H1 (cell line): ENCODE data around the gene RAB31. TPM values are rescaled to one million over a fixed set of nuclear protein-coding genes. Genes with fewer than 3 reads are reported as not detected.

Experiments used
- CTCF ChIA-PET: fragments of 300-600 bp; sonication (Branson Sonifier 250); formaldehyde crosslinking; loops from one replicate; lab custom pipeline; 2021; ENCODE audit not compliant: partially characterized antibody; lab: Charles Lee
- POLR2A ChIA-PET: fragments of 300-600 bp; sonication (Branson Sonifier 250); formaldehyde crosslinking; loops from one replicate; lab custom pipeline; 2021; ENCODE audit warnings: inconsistent platforms; ENCODE audit not compliant: partially characterized antibody; lab: Charles Lee
- DNase-seq, 2 experiments: peaks; one replicate each; pipeline versions ENCODE4 v3.0.0 to v3.0.0-alpha.2; 2010 to 2022; ENCODE audit warnings: low spot score in 2 of 2, low read depth in 1 of 2, mixed read lengths in 1 of 2
- FAIRE-seq: peaks from 2 replicates; lab custom pipeline; 2011; peaks lifted over from hg19 to GRCh38; lab: Jason Lieb, UNC
- H2AFZ ChIP-seq: 2 replicates; pipeline ENCODE4 v1.8.1; 2012; ENCODE audit warnings: low read length, inconsistent platforms
- H2AK5ac ChIP-seq: 2 replicates; pipeline ENCODE4 v1.6.1; 2013; ENCODE audit warnings: low read depth, low read length
- H2BK120ac ChIP-seq: replicated peaks from 2 replicates; pipeline ENCODE3; 2013; ENCODE audit warnings: low read depth, low read length, inconsistent platforms
- H2BK12ac ChIP-seq: 2 replicates; pipeline ENCODE4 v1.6.1; 2013; ENCODE audit warnings: low read depth, low read length
- H2BK15ac ChIP-seq: 2 replicates; pipeline ENCODE4 v1.6.1; 2013; ENCODE audit warnings: low read length
- H2BK20ac ChIP-seq: 2 replicates; pipeline ENCODE4 v1.6.1; 2013; ENCODE audit warnings: low read length
- H2BK5ac ChIP-seq: 2 replicates; pipeline ENCODE4 v1.6.1; 2013; ENCODE audit warnings: low read depth, low read length
- H3K14ac ChIP-seq: 2 replicates; pipeline ENCODE4 v1.6.1; 2013; ENCODE audit warnings: inconsistent platforms; ENCODE audit not compliant: insufficient read length
- H3K18ac ChIP-seq: 2 replicates; pipeline ENCODE4 v1.6.1; 2013; ENCODE audit warnings: low read length; ENCODE audit errors: extremely low read depth
- H3K23ac ChIP-seq: 2 replicates; pipeline ENCODE4 v1.6.1; 2013; ENCODE audit warnings: inconsistent platforms; ENCODE audit not compliant: insufficient read length
- H3K23me2 ChIP-seq: 2 replicates; pipeline ENCODE4 v1.6.1; 2013; ENCODE audit warnings: low read depth, low read length
- H3K27ac ChIP-seq: 2 replicates; pipeline ENCODE4 v1.6.1; 2011; ENCODE audit warnings: low read depth, low read length, inconsistent platforms
- H3K27me3 ChIP-seq, 4 experiments: replicated peaks in 1 of 4; 1 replicate in 1 of 4; 2 replicates in 3 of 4; pipeline versions ENCODE4 v1.6.1 to v1.8.1; 2011 to 2013; ENCODE audit warnings: low read length in 3 of 4, mild to moderate bottlenecking in 3 of 4, inconsistent platforms in 2 of 4, mixed read lengths in 2 of 4, moderate library complexity in 1 of 4; ENCODE audit not compliant: control insufficient read depth in 3 of 4, insufficient read depth in 3 of 4; ENCODE audit errors: extremely low read depth in 1 of 4
- H3K36me3 ChIP-seq, 4 experiments: 2 replicates each; pipeline versions ENCODE4 v1.6.1 to v1.8.1; 2011 to 2013; ENCODE audit warnings: mild to moderate bottlenecking in 4 of 4, low read length in 3 of 4, moderate library complexity in 2 of 4, control low read depth in 1 of 4, inconsistent platforms in 1 of 4; ENCODE audit not compliant: insufficient read depth in 4 of 4, control insufficient read depth in 2 of 4
- H3K4ac ChIP-seq: replicated peaks from 2 replicates; pipeline ENCODE3; 2013; ENCODE audit warnings: low read length, low read depth, mixed read lengths, inconsistent platforms; ENCODE audit not compliant: insufficient read length
- H3K4me1 ChIP-seq, 4 experiments: replicated peaks in 1 of 4; 1 replicate in 1 of 4; 2 replicates in 3 of 4; pipeline versions ENCODE4 v1.6.1 to v1.8.1; 2011 to 2013; ENCODE audit warnings: low read length in 3 of 4, inconsistent platforms in 2 of 4, mixed read lengths in 1 of 4; ENCODE audit not compliant: insufficient read depth in 4 of 4, control insufficient read depth in 3 of 4
- H3K4me2 ChIP-seq, 2 experiments: 2 replicates each; pipeline versions ENCODE4 v1.6.1 to v1.8.1; 2011 to 2013; ENCODE audit warnings: low read depth in 2 of 2, low read length in 2 of 2, control low read depth in 1 of 2, inconsistent platforms in 1 of 2, mild to moderate bottlenecking in 1 of 2; ENCODE audit not compliant: insufficient read depth in 1 of 2
- H3K4me3 ChIP-seq, 4 experiments: fragments of 200-600, 300-600 bp in 1 of 4; sonication (generic), shearing (Covaris generic), sonication (Bioruptor Twin) in 1 of 4; 2 replicates each; pipeline versions ENCODE4 v1.5.1 to v1.8.1; 2011 to 2016; ENCODE audit warnings: low read length in 4 of 4, low read depth in 3 of 4, control low read depth in 2 of 4, inconsistent platforms in 2 of 4, mild to moderate bottlenecking in 2 of 4, mixed read lengths in 1 of 4, moderate library complexity in 1 of 4; ENCODE audit not compliant: insufficient read depth in 2 of 4; ENCODE audit errors: extremely low read depth in 1 of 4
- H3K56ac ChIP-seq: replicated peaks from 2 replicates; pipeline ENCODE3; 2013; ENCODE audit warnings: low read depth, mild to moderate bottlenecking, mixed read lengths, low read length, inconsistent platforms; ENCODE audit not compliant: insufficient read length
- H3K79me1 ChIP-seq: 2 replicates; pipeline ENCODE4 v1.6.1; 2013; ENCODE audit warnings: low read depth, low read length, control low read depth
- H3K79me2 ChIP-seq, 2 experiments: 2 replicates each; pipeline versions ENCODE4 v1.6.1 to v1.8.1; 2012 to 2013; ENCODE audit warnings: low read length in 2 of 2, mild to moderate bottlenecking in 2 of 2, inconsistent platforms in 1 of 2; ENCODE audit not compliant: insufficient read depth in 2 of 2, control insufficient read depth in 1 of 2
- H3K9ac ChIP-seq, 4 experiments: replicated peaks in 1 of 4; 1 replicate in 1 of 4; 2 replicates in 3 of 4; pipeline versions ENCODE4 v1.6.1 to v1.8.1; 2011 to 2013; ENCODE audit warnings: low read depth in 3 of 4, low read length in 3 of 4, control low read depth in 2 of 4, mild to moderate bottlenecking in 2 of 4, moderate library complexity in 2 of 4, inconsistent platforms in 1 of 4; ENCODE audit errors: extremely low read depth in 1 of 4
- H3K9me3 ChIP-seq, 2 experiments: 2 replicates each; pipeline versions ENCODE4 v1.6.1 to v1.8.1; 2012 to 2013; ENCODE audit warnings: mild to moderate bottlenecking in 2 of 2, moderate library complexity in 2 of 2, control low read depth in 1 of 2, inconsistent platforms in 1 of 2, low read depth in 1 of 2, low read length in 1 of 2, mixed read lengths in 1 of 2; ENCODE audit not compliant: insufficient read depth in 2 of 2
- H4K20me1 ChIP-seq, 2 experiments: replicated peaks in 1 of 2; 2 replicates each; pipeline versions ENCODE3 to v1.8.1; 2011 to 2013; ENCODE audit warnings: inconsistent platforms in 2 of 2, low read length in 2 of 2, mild to moderate bottlenecking in 1 of 2; ENCODE audit not compliant: insufficient read depth in 2 of 2, control insufficient read depth in 1 of 2
- H4K5ac ChIP-seq: 2 replicates; pipeline ENCODE4 v1.6.1; 2013; ENCODE audit warnings: low read length, low read depth, mixed read lengths, inconsistent platforms; ENCODE audit not compliant: insufficient read length
- H4K8ac ChIP-seq: 2 replicates; pipeline ENCODE4 v1.8.0; 2013; ENCODE audit warnings: mild to moderate bottlenecking, moderate library complexity, low read length, inconsistent platforms; ENCODE audit not compliant: insufficient read depth; ENCODE audit errors: extremely low read depth
- H4K91ac ChIP-seq: replicated peaks from 2 replicates; pipeline ENCODE3; 2013; ENCODE audit warnings: low read length, mixed read lengths, inconsistent platforms; ENCODE audit not compliant: insufficient read length
- MAX ChIP-seq: IDR thresholded peaks from 2 replicates; pipeline ENCODE4 v1.6.1; 2012; ENCODE audit warnings: inconsistent platforms
- POU5F1 ChIP-seq: IDR thresholded peaks from 2 replicates; pipeline ENCODE4 v1.6.1; 2011; ENCODE audit warnings: low read depth, mild to moderate bottlenecking, low read length, moderate library complexity
- TAF1 ChIP-seq: IDR thresholded peaks from 2 replicates; pipeline ENCODE4 v1.6.1; 2011; ENCODE audit warnings: mild to moderate bottlenecking, low read depth, low read length
- TEAD4 ChIP-seq: IDR thresholded peaks from 2 replicates; pipeline ENCODE4 v1.6.1; 2012; ENCODE audit warnings: low read depth, low read length, inconsistent platforms, mixed read lengths
- USF2 ChIP-seq: IDR thresholded peaks from 2 replicates; pipeline ENCODE4 v1.6.1; 2011; ENCODE audit warnings: low read length, improper control_type of control experiment
- WGBS, 2 experiments: shearing (Covaris generic) in 1 of 2; methylation state at CpG; one replicate each; pipeline versions ENCODE4 v1.1.6 to v1.1.7; 2013 to 2015; ENCODE audit warnings: low lambda C conversion rate in 2 of 2, mixed read lengths in 2 of 2, inconsistent platforms in 1 of 2, low coverage in 1 of 2, missing lambda C conversion rate in 1 of 2; ENCODE audit not compliant: insufficient replicate concordance in 2 of 2, insufficient coverage in 1 of 2, insufficient read length in 1 of 2; ENCODE audit errors: extremely low coverage in 1 of 2, missing lambda C conversion rate in 1 of 2; 5-methylcytosine and 5-hydroxymethylcytosine counted together
- polyA plus RNA-seq, 7 experiments: library from polyadenylated mRNA; depleted of rRNA in 3 of 7; stranded (reverse) in 5 of 7; unstranded in 2 of 7; fragments of >200 nt in 5 of 7; fragments of 200-250 nt in 2 of 7; gene quantifications; 1 replicate in 5 of 7; 2 replicates in 1 of 7; 4 replicates in 1 of 7; pipeline versions ENCODE4 v1.2.1 to v1.2.3, GENCODE V29; 2011 to 2013; ENCODE audit warnings: missing spikeins in 2 of 7, mixed read lengths in 2 of 7
- total RNA-seq: library from RNA; stranded (reverse); fragmentation: NEBNext Ultra II Directional; extraction: Animal tissue kit (Norgen Biotek cat#: 25700); gene quantifications from 2 replicates; pipeline ENCODE4 v1.2.1, GENCODE V29; 2021

The RAB31 gene
- total and polyA plus RNA-seq, 2 of the 8 experiments (the other 6 are each of a cell fraction or from before 2014, with no cell fraction given) = 15.2 to 40.9 TPM

GRCh38 chr18:9735238-9735637 is 27.1 kb downstream of the RAB31 start:
- Histone ChIP-seq H3K79me1 (no peaks in the 10 kb centered on the region), H2AFZ (no peak overlapping the region), H3K9me3 (no peaks in the 10 kb centered on the region), H3K18ac (no peak overlapping the region), H4K20me1 (no peaks in the 10 kb centered on the region), H2BK120ac (no peak overlapping the region), H2BK5ac (no peak overlapping the region; the same call in 1 of the 2 replicates), H3K9ac (no peak overlapping the region), H3K27me3 (no peaks in the 10 kb centered on the region), H3K79me2 (no peaks in the 10 kb centered on the region; a peak in 1 of 4 replicates), H2BK12ac (no peak overlapping the region), H3K36me3 (no peaks in the 10 kb centered on the region), H2BK20ac (no peak overlapping the region), H2BK15ac (no peak overlapping the region), H4K8ac (no peak overlapping the region; the same call in 1 of the 2 replicates), H3K27ac (no peak overlapping the region), H3K4me2 (no peak overlapping the region), H3K56ac (no peak overlapping the region), H4K5ac (no peak overlapping the region), H3K23me2 (no peaks in the 10 kb centered on the region), H4K91ac (no peak overlapping the region), H3K4ac (no peak overlapping the region), H2AK5ac (0 out of 2 replicates have a peak overlapping the region, but pooled peaks have one; percentile 33), H3K4me1 (peaks cover 4 to 7% (median 6%) of the 10 kb centered on the region in 4 experiments), H3K23ac (no peak overlapping the region), H3K4me3 (no peak overlapping the region), H3K14ac (no peak overlapping the region)
- CTCF ChIA-PET = interaction anchor here (0.6 to 1.2 kb wide), 3 partner anchors 12 to 662 kb away, joined by 3 to 4 read pairs (median 4); no protein-coding TSS in a partner anchor
- POLR2A ChIA-PET = no interaction called here
- FAIRE-seq (no peak), DNase-seq (no peak)
- 98% methylated on average over 9 of the region's 9 CpGs; no CpG with 5 or more reads in 1 of the 2 experiments for WGBS, 2 experiments
- TF ChIP-seq TEAD4 (no peak), POU5F1 (no peak), USF2 (no peak), TAF1 (no peak), MAX (no peak)
